Prostate gland (tissue), 2 donors: ENCODE results near the gene HSD17B8. TPM values are rescaled to one million over a fixed set of nuclear protein-coding genes. Genes with fewer than 3 reads are reported as not detected.

ENCODE experiments used
- DNase-seq: peaks from one replicate; pipeline ENCODE4 v3.0.0-alpha.2; 2019; ENCODE audit warnings: low spot score
- H3K27ac ChIP-seq, 2 donors: fragments of 200-600 bp; sonication (generic); 2 replicates each; pipeline ENCODE4 v1.5.1; 2017 to 2019
- H3K27me3 ChIP-seq: fragments of 200-600 bp; sonication (generic); replicated peaks from 2 replicates; pipeline ENCODE4 v1.5.1; 2019; ENCODE audit not compliant: insufficient read depth
- H3K36me3 ChIP-seq, 2 donors: fragments of 200-600 bp; sonication (generic); 1 replicate in 1 of 2; 2 replicates in 1 of 2; pipeline versions ENCODE4 v1.5.1 to v1.8.1; 2017 to 2019
- H3K4me1 ChIP-seq: fragments of 200-600 bp; sonication (generic); replicated peaks from 2 replicates; pipeline ENCODE4 v1.5.1; 2019
- H3K4me3 ChIP-seq, 2 donors: fragments of 200-600 bp; sonication (generic); 2 replicates each; pipeline ENCODE4 v1.5.1; 2017 to 2019
- H3K9me3 ChIP-seq: fragments of 200-600 bp; sonication (generic); 2 replicates; pipeline ENCODE4 v1.5.1; 2017
- CTCF ChIP-seq, 4 experiments: fragments of 200-600 bp in 2 of 4; fragments of 450-650 bp in 2 of 4; sonication (generic) in 2 of 4; IDR thresholded peaks; 1 replicate in 3 of 4; 2 replicates in 1 of 4; pipeline ENCODE4 v1.5.1; 2016 to 2019; ENCODE audit warnings: antibody characterized with exemption in 4 of 4, mild to moderate bottlenecking in 2 of 4, moderate library complexity in 2 of 4
- POLR2A ChIP-seq: fragments of 450-650 bp; IDR thresholded peaks from one replicate; pipeline ENCODE4 v1.6.1; 2016; ENCODE audit warnings: antibody characterized with exemption, mild to moderate bottlenecking
- POLR2AphosphoS5 ChIP-seq: sonication (generic); formaldehyde crosslinking; IDR thresholded peaks from one replicate; pipeline ENCODE4 v1.6.1; 2017; ENCODE audit warnings: antibody characterized with exemption
- WGBS: methylation state at CpG from one replicate; pipeline ENCODE4 v1.1.5; 2018; 5-methylcytosine and 5-hydroxymethylcytosine counted together
- intact Hi-C: fragments of 100-400 bp; cut with DNase I; formaldehyde crosslinking; loops from one replicate; pipeline ENCODE4 v1.14.2; 2022
- total RNA-seq, 2 donors: library from RNA; depleted of rRNA; stranded (reverse); fragments of >200 nt; gene quantifications; one replicate each; pipeline ENCODE4 v1.1.0, GENCODE V29; 2016

The HSD17B8 gene
- total RNA-seq, 2 donors from 2014 or later = 21.9 to 43.7 TPM

- no peaks in the 10 kb centered on the region for H3K4me1 ChIP-seq
- intact Hi-C loops = no loop called here
- TF ChIP-seq CTCF (IDR thresholded peaks at IDR 0.05) = no peak
- TF ChIP-seq POLR2A = no peak
- TF ChIP-seq POLR2AphosphoS5 = no peak
- H3K27me3 ChIP-seq = no peaks in the 10 kb centered on the region
- 4% methylated on average over 6 of the region's 6 CpGs for WGBS
- no peak overlapping the region for H3K27ac ChIP-seq
- no peaks in the 10 kb centered on the region for H3K36me3 ChIP-seq
- H3K4me3 ChIP-seq = peak overlapping the region; percentile 32
- no peaks in the 10 kb centered on the region for H3K9me3 ChIP-seq
- no peak for DNase-seq
These were observed 8.4 kb downstream of the HSD17B8 start for GRCh38 chr6:33212857-33213165.

- no peaks in the 10 kb centered on the region for H3K36me3 ChIP-seq
- intact Hi-C loops = no loop called here
- no peaks in the 10 kb centered on the region for H3K4me1 ChIP-seq
- peak overlapping the region; percentile 32 for H3K4me3 ChIP-seq
- no peak overlapping the region for H3K27ac ChIP-seq
- DNase-seq = no peak
- under 1% methylated on average over 43 of the region's 43 CpGs for WGBS
- H3K9me3 ChIP-seq = no peaks in the 10 kb centered on the region
- TF ChIP-seq POLR2A (no peak), POLR2AphosphoS5 (peak; percentile 3)
- no peaks in the 10 kb centered on the region for H3K27me3 ChIP-seq
These were observed 8.9 kb downstream of the HSD17B8 start for GRCh38 chr6:33213166-33213988.

DNA sequence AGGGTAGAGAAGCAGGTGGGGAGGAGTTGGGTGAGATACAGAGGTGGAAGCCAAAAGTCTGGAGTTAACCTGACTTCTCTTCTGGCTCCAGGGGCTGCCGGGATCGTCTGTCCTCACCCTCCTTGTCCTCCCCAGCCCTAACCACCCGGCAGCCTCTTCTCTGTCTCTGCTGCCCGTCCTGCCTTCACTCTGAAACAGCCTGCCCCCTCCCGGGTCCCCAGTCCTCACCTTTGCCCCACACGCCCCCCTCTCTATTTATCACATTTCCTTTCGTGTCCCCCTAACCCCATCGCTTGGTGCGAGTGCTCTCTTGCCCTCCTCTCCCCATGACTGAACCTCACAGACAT is 9.5 kb downstream of the HSD17B8 start:
- H3K9me3 ChIP-seq = no peaks in the 10 kb centered on the region
- no peaks in the 10 kb centered on the region for H3K4me1 ChIP-seq
- no peaks in the 10 kb centered on the region for H3K36me3 ChIP-seq
- H3K4me3 ChIP-seq = peak overlapping the region in 1 of 2 donors; percentile 32
- no peak overlapping the region for H3K27ac ChIP-seq
- TF ChIP-seq POLR2A (no peak), POLR2AphosphoS5 (no peak), CTCF (IDR thresholded peaks at IDR 0.05) (no peak)
- no peaks in the 10 kb centered on the region for H3K27me3 ChIP-seq
- DNase-seq = no peak
- intact Hi-C loops = no loop called here
- WGBS = 16% methylated on average over 9 of the region's 9 CpGs

DNA sequence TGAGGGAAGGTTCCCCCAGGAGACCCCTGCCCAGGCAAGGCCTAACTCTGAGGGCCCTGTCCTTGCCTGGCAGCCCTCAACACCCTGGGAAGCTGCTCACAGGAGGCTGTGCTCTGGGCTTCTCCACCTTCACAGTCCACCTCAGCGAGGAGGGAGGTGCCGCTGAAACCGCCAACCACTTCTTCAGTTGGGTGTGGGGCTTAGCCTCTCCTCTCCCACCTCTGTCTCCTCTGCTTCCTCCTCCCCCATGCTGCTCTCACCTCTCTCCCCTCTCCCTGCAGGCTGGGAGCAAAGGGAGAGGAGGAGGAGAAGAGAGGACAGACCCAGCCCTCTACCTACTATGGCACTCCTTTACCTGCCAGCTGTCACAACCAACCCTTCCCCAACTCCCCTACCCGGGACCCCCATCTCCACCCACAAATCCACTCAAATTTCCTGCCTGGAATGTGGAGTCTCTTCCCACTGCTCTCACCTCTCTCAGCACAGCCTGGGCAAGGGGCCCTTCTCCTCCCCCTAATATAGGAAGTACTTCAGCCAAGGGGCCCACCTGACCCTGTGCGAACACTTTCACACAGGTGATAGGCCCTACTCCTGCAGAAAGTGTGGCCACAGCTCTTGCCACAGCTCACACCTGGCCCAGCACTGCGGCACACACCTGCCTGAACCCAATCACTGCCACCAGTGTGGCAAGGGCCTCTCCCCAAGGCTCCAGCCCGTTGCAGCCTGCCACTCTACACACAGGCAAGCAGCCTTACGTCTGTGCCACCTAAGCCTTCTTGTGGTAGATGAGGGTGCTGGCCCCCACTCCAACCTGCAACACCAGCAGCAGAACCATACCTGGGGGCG is 11.0 kb downstream of the HSD17B8 start:
- H3K9me3 ChIP-seq = no peaks in the 10 kb centered on the region
- no peak for DNase-seq
- no peaks in the 10 kb centered on the region for H3K4me1 ChIP-seq
- H3K27ac ChIP-seq = no peak overlapping the region
- H3K4me3 ChIP-seq = no peak overlapping the region
- no peaks in the 10 kb centered on the region for H3K27me3 ChIP-seq
- intact Hi-C loops = no loop called here
- TF ChIP-seq CTCF (IDR thresholded peaks at IDR 0.05) (no peak), POLR2AphosphoS5 (no peak), POLR2A (no peak)
- 71% methylated on average over 7 of the region's 9 CpGs for WGBS
- H3K36me3 ChIP-seq = no peaks in the 10 kb centered on the region

DNA sequence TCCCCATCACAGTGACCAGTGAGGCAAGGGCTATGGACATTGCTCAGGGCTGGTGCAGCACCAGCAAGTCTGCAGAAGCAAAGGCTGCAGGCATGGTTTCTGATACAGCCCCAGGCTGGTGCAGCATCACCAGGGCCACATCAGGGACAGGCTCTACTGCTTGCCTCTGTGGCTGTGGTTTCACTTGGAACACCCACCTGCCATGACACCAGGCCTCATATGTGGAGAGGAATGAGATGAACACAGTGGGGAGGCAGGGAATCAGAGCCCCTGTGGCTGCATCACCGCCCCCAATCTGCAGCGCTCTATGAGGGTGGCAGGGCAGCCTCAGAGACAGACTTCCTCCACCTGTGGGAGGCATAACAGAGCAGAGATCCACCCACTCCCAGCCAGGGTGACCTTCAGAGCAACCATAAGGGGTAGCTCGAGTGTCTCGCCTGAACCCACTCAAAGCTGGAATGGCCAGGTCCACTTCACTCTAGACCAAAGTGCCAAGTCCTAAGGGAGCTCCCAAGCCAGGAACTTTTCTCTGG is 11.7 kb downstream of the HSD17B8 start:
- no peak overlapping the region for H3K4me3 ChIP-seq
- no peak for TF ChIP-seq CTCF (IDR thresholded peaks at IDR 0.05)
- no peak for TF ChIP-seq POLR2A
- TF ChIP-seq POLR2AphosphoS5 = no peak
- H3K4me1 ChIP-seq = no peaks in the 10 kb centered on the region
- no peaks in the 10 kb centered on the region for H3K9me3 ChIP-seq
- DNase-seq = no peak
- no peaks in the 10 kb centered on the region for H3K27me3 ChIP-seq
- H3K36me3 ChIP-seq = no peaks in the 10 kb centered on the region
- no peak overlapping the region for H3K27ac ChIP-seq
- intact Hi-C loops = no loop called here
- WGBS = 94% methylated on average over 4 of the region's 4 CpGs
